Activated CD4-positive, alpha-beta T cell treated with anti-CD3 and anti-CD28 coated beads, Interleukin-2, Interleukin-4, amounts not matched to agents 100 ng/mL and 50 ng/mL, durations not matched to agents 16 hours and 8 hours (primary cell): Measurements from ENCODE around the gene NAV2.
"Not testable (repeated sequence)": the region's sequence is repeated elsewhere in the genome, so short reads cannot be mapped to it uniquely, and the experiment has no call there.

Experiments used
- DNase-seq: peaks from one replicate; pipeline ENCODE4 v3.0.0-alpha.2; 2020; ENCODE audit warnings: low spot score

Gene NAV2

DNA sequence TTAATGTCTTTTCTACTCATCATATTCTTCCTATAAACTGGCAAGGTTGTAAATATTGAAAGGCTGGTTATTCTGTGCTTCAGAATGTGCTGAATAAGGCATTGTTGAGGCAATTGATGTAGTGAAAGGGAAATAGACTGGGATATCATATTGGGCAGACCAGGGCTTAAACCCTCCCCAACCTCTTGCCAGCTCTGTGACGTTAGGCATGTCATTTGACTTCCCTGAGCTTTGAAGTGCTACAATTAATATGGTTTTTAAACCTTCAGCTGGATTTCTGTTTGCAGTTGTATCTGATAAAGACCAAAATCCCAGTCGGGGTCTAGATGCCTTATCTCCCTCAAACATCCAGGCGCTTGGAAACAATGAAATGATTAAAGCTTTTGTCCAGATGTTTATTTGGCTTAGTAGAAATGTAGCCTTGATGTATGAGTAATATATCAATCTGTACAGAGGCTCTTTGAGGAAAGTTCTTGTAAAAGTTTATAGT is 239.5 kb downstream of the NAV2 start:
- no peak for DNase-seq

DNA sequence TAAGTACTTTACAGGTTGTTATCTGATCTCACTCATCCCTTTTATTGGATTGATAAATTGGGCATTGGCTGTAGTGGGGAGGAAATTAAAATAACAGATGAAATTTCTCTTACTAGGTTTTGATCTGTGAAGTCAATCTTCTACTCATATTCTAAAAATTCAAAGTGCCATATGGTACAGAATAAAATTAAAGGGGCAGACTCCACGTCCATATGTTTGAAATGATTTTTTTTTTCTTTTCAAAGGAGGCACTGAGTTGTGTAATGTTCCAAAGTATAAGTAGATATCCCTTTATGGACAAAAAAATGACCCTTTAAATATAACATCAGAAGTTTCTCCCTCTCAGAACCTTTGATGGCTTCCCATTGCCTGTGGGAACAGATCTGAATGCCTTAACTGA is 240.3 kb downstream of the NAV2 start:
- no peak for DNase-seq

GRCh38 chr11:19953336-19953735 is 240.7 kb downstream of the NAV2 start:
- no peak for DNase-seq

GRCh38 chr11:19953909-19954308 is 241.3 kb downstream of the NAV2 start:
- DNase-seq = no peak

DNA sequence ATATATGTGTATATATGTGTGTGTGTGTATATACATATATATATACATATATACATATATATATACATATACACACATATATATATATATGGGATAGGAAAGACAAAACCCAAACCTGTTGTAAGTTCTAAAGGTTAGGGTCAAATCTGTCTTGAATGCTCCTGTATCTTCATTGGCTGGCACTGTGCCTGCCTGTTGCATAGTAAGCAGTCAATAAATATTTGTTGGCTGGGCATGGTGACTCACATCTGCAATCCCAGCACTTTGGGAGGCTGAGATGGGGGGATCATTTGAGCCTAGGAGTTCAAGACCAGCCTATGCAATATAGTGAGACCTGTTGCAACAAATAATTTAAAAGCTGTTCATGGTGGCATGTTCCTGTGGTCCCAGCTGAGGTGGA is 242.3 kb downstream of the NAV2 start:
- no peak for DNase-seq

DNA sequence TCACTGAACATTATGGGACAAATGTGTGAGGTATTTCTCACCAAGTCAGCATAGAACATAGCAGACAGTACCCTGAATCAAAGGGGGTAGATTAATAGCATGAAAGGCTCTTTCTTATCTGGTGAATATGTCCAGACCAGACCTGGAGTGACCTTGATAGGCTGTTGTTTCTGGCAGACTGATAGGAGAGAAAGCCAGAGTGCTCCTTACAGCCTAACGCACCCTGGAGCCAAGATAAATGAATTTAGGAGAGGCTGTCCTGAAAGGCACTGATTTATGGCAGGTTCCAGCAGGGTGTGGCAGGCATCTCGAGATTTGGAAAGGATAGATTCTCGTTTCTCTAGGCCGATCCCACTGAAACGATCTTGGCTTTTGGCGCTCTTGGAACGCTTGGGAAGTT is 243.0 kb downstream of the NAV2 start:
- no peak for DNase-seq

- DNase-seq = no peak
These were observed 243.6 kb downstream of the NAV2 start for GRCh38 chr11:19956228-19956627.

GRCh38 chr11:19957294-19957943 is 244.8 kb downstream of the NAV2 start:
- DNase-seq = no peak

DNA sequence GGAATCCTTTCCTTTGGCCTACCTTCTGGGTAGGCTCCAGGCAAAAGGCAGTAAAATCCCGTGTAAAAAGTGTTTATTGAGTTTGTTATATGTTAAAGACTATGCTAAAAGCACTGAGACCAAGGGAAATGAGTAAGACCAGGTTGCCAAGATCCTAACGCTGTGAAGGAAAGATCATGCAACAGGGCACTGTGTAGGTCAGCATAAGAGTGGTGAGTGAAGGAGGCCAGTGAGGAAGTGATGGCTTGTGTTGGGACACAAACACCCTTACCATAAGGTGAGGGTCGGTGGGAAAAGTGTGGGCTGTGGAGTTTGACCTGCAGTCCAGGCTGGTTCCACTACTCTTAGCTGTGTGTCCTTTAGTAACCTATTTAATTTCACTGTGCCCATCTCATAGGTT is 245.6 kb downstream of the NAV2 start:
- no peak for DNase-seq

- DNase-seq = no peak
These were observed 246.6 kb downstream of the NAV2 start for GRCh38 chr11:19959210-19959609.

- no peak for DNase-seq
These were observed 247.0 kb downstream of the NAV2 start for GRCh38 chr11:19959648-19960059.

GRCh38 chr11:19960410-19960809 is 247.8 kb downstream of the NAV2 start:
- DNase-seq = not testable (repeated sequence)

- DNase-seq = no peak
These were observed 248.6 kb downstream of the NAV2 start for GRCh38 chr11:19961225-19961624.

GRCh38 chr11:19962053-19962800 is 249.6 kb downstream of the NAV2 start:
- no peak for DNase-seq

- DNase-seq = no peak
These were observed 250.2 kb downstream of the NAV2 start for GRCh38 chr11:19962801-19963175.

DNA sequence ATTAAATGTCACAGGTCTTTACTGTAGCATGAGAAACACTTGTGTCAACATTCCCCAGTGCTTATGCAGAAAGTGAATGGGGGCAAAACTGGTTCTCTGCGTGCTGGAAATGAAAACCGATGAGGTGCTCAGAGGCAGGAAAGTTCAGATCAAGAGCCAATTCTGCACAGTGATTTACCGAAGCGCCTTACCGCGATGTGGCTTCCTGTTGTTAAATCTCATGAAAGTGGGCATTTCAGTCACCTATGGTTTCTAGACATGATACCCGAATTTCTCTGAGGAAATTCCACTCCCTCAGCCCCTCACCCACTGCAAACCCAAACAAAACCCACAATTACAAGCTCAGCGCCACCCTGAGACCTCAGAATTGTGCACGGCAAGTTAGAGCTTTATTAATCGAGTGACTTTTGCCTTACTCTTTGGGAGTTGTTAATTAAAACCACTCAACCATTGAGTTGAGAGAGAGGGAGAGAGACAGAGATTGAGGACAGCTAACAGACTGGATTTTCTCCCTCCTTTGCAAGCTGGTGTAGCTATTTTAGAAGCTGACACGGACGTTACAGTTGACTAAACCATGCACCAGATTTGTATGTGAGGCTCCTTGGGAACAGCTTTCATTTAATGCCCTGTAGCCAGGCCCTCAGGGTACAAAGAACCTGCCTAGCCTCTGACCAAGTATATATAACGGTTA is 251.2 kb downstream of the NAV2 start:
- DNase-seq = peak; percentile 50

- no peak for DNase-seq
These were observed 253.8 kb downstream of the NAV2 start for GRCh38 chr11:19966441-19966840.

- no peak for DNase-seq
These were observed 254.3 kb downstream of the NAV2 start for GRCh38 chr11:19966927-19967326.

DNA sequence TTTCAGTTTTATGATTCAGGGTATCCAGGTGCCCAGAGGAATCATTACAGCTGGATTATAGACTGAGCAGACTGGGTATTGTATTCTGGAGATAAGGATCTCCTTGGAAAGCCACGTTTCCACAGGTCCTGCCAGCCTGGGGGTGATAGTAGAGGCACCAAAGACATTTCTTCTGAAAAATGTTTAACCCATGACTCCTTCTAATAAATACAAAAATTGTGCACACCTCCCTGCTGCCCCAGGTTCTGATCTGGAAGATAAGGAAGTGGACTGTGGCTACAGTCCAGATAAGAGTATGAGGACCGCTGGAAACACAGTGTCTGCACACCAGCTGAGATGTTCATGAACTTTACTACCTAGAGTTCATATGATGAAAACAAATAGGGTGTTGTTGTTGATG is 255.2 kb downstream of the NAV2 start:
- DNase-seq = no peak

- no peak for DNase-seq
These were observed 256.2 kb downstream of the NAV2 start for GRCh38 chr11:19968860-19969259.

DNA sequence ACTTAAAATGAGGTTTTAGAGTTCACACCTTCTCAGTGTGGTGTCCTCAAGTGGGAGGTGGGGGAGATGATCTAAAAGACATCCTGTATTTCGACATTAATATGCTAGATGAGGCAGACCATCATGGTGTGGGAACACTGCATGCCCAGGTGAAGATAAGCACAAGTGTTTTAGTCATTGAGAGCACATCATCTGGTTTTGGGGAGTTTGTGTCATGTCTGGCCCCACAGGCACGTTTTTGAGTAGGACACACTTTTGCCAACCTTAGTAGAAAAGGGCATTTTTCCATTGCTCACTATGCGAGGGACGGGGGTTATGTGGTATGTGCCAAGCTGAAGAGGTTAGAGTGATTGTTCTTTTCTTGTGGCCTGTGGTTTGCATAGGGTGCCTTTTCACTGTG is 258.3 kb downstream of the NAV2 start:
- peak; percentile 33 for DNase-seq

DNA sequence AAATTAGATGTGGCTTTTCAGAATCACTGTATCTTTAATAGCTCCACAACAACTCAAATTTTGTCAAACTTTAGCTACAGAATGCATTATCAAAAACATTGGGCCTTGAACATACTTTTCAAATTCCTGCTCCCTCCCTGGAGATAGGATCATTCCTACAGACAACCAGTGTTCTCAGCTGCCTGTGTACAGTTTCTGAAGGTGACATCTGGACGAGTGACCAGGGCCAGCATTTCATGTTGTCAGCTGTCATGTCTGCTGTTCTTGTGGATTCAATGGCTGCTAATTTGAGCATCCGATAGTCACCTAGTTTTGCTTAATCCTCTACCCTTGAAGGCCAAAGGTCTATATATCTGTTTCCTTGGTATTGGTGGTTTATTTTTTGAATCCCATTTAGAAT is 259.5 kb downstream of the NAV2 start:
- DNase-seq = no peak

DNA sequence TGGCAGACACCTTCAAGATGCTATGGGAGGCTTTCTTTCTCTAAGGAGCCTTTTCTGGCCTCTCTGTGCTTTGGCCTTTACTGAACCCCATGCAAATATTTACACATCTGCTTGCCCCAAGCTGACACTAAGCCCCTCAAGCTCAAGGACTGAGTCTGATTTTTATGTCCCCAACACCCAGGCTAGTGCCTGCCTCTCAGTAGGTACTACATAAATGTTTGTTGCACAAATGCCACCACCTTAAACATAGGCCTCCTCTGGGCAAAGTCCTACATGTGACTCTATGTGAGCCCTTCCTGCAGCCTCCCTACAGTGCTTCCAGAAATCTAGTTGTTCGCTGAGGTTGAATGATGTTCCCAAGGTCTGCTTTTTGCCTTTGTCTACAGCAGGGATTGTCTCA is 260.0 kb downstream of the NAV2 start:
- no peak for DNase-seq
